GM23338 (cell line): ENCODE data around the gene GRHL3. TPM values are rescaled to one million over a fixed set of nuclear protein-coding genes. Genes with fewer than 3 reads are reported as not detected.

Experiments
- ATAC-seq: fragments of 200-7000 bp; cut with Tn5 transposase; 3 replicates; pipeline ENCODE4 v1.9.1; 2020
- DNase-seq: peaks from one replicate; pipeline ENCODE4 v3.0.0-alpha.2; 2015; ENCODE audit warnings: low spot score
- H2AFZ ChIP-seq: fragments of 200-600 bp; sonication (generic); 2 replicates; pipeline ENCODE4 v1.8.0; 2016; ENCODE audit warnings: antibody characterized with exemption, mild to moderate bottlenecking, moderate library complexity
- H3F3A ChIP-seq: fragments of 200-600 bp; sonication (generic); replicated peaks from 2 replicates; pipeline ENCODE4 v1.8.0; 2017; ENCODE audit warnings: antibody characterized with exemption, mixed run types, low read depth
- H3K27ac ChIP-seq: fragments of 200-600 bp; sonication (generic); 2 replicates; pipeline ENCODE4 v1.6.1; 2016; ENCODE audit warnings: low read depth
- H3K27me3 ChIP-seq: fragments of 200-600 bp; sonication (generic); 2 replicates; pipeline ENCODE4 v1.8.0; 2016; ENCODE audit warnings: mild to moderate bottlenecking, mixed run types, moderate library complexity; ENCODE audit not compliant: insufficient read depth
- H3K36me3 ChIP-seq: fragments of 200-600 bp; sonication (generic); 2 replicates; pipeline ENCODE4 v1.8.0; 2016; ENCODE audit warnings: mild to moderate bottlenecking; ENCODE audit not compliant: insufficient read depth
- H3K4me1 ChIP-seq: fragments of 200-600 bp; sonication (generic); 2 replicates; pipeline ENCODE4 v1.8.0; 2016; ENCODE audit warnings: mild to moderate bottlenecking, moderate library complexity; ENCODE audit not compliant: insufficient read depth
- H3K4me2 ChIP-seq: fragments of 200-600 bp; sonication (generic); 2 replicates; pipeline ENCODE4 v1.7.1; 2017; ENCODE audit warnings: mixed run types
- H3K4me3 ChIP-seq: fragments of 200-600 bp; sonication (generic); 2 replicates; pipeline ENCODE4 v1.6.1; 2016; ENCODE audit warnings: mixed run types
- H3K79me2 ChIP-seq: fragments of 200-600 bp; sonication (generic); replicated peaks from 2 replicates; pipeline ENCODE4 v1.8.0; 2017; ENCODE audit warnings: mild to moderate bottlenecking; ENCODE audit not compliant: insufficient read depth
- H3K9me2 ChIP-seq: fragments of 200-600 bp; sonication (generic); 2 replicates; pipeline ENCODE4 v1.8.0; 2017; ENCODE audit not compliant: insufficient read depth
- H4K20me1 ChIP-seq: fragments of 200-600 bp; sonication (generic); replicated peaks from 2 replicates; pipeline ENCODE4 v1.8.0; 2017; ENCODE audit warnings: mild to moderate bottlenecking; ENCODE audit not compliant: insufficient read depth
- H3K27ac Mint-ChIP-seq: 2 replicates; pipeline ENCODE4 v1.8.0; 2020; ENCODE audit warnings: inconsistent platforms, mild to moderate bottlenecking, moderate library complexity, mixed read lengths
- H3K27me3 Mint-ChIP-seq: 3 replicates; pipeline ENCODE4 v1.8.0; 2022; ENCODE audit warnings: low read depth, mild to moderate bottlenecking, moderate library complexity, mixed read lengths, inconsistent platforms; ENCODE audit not compliant: insufficient read depth, poor library complexity
- H3K36me3 Mint-ChIP-seq: 3 replicates; pipeline ENCODE4 v1.8.0; 2021; ENCODE audit warnings: low read depth, mild to moderate bottlenecking, inconsistent platforms, moderate library complexity, mixed read lengths
- H3K4me1 Mint-ChIP-seq: 3 replicates; pipeline ENCODE4 v1.8.0; 2020; ENCODE audit warnings: mild to moderate bottlenecking, inconsistent platforms, mixed read lengths
- H3K4me3 Mint-ChIP-seq: 3 replicates; pipeline ENCODE4 v1.8.0; 2021; ENCODE audit warnings: moderate library complexity, mild to moderate bottlenecking, inconsistent platforms, mixed read lengths
- H3K9me3 Mint-ChIP-seq: 3 replicates; pipeline ENCODE4 v1.8.0; 2020; ENCODE audit warnings: moderate library complexity, mild to moderate bottlenecking, inconsistent platforms, mixed read lengths
- CREB1 ChIP-seq: fragments of 250-450 bp; sonication (Bioruptor Pico); IDR thresholded peaks from 2 replicates; pipeline ENCODE4 v1.5.0; 2020; ENCODE audit warnings: low read depth, mild to moderate bottlenecking, moderate library complexity
- EZH2 ChIP-seq: fragments of 200-600 bp; sonication (generic); IDR thresholded peaks from one replicate; pipeline ENCODE4 v1.8.0; 2017; ENCODE audit warnings: antibody characterized with exemption, mild to moderate bottlenecking, low read depth; ENCODE audit not compliant: unreplicated experiment
- EZH2phosphoT487 ChIP-seq: fragments of 200-600 bp; sonication (generic); IDR thresholded peaks from one replicate; pipeline ENCODE4 v1.8.1; 2018; ENCODE audit warnings: antibody characterized with exemption; ENCODE audit not compliant: unreplicated experiment
- JUNB ChIP-seq: IDR thresholded peaks from one replicate; pipeline ENCODE4 v1.6.1; 2016; ENCODE audit warnings: antibody characterized with exemption; ENCODE audit not compliant: unreplicated experiment
- NANOG ChIP-seq: IDR thresholded peaks from 2 replicates; pipeline ENCODE4 v1.6.1; 2016; ENCODE audit warnings: antibody characterized with exemption, borderline replicate concordance
- POLR2AphosphoS5 ChIP-seq: IDR thresholded peaks from 2 replicates; pipeline ENCODE4 v1.6.1; 2016; ENCODE audit warnings: antibody characterized with exemption, low read depth
- STAT1 ChIP-seq: IDR thresholded peaks from one replicate; pipeline ENCODE4 v1.6.1; 2016; ENCODE audit warnings: antibody characterized with exemption; ENCODE audit not compliant: unreplicated experiment
- ZNF114 ChIP-seq: fragments of 250-450 bp; sonication (Bioruptor Pico); IDR thresholded peaks from 2 replicates; pipeline ENCODE4 v1.5.0; 2020; ENCODE audit warnings: mild to moderate bottlenecking, moderate library complexity
- ZNF331 ChIP-seq: fragments of 250-450 bp; sonication (Bioruptor Pico); IDR thresholded peaks from 2 replicates; pipeline ENCODE4 v1.5.0; 2020; ENCODE audit warnings: low read depth, mild to moderate bottlenecking, moderate library complexity
- polyA plus RNA-seq: library from polyadenylated mRNA; unstranded; fragments of >200 nt; fragmentation: Nextera tagmentation; extraction: Ambion mirVana; gene quantifications from 2 replicates; pipeline ENCODE4 v1.2.1, GENCODE V29; 2016
- total RNA-seq: library from RNA; depleted of rRNA; stranded (reverse); fragments of >200 nt; shearing (Covaris generic); gene quantifications from 2 replicates; pipeline ENCODE4 v1.2.3, GENCODE V29; 2014
- TF ChIP-seq, protein P1 (sequence below): IDR thresholded peaks from 2 replicates; pipeline ENCODE4 v1.6.1; 2016; ENCODE audit warnings: antibody characterized with exemption
- TF ChIP-seq, protein P2 (sequence below), 2 experiments: fragments of 200-600 bp in 1 of 2; sonication (generic) in 1 of 2; conservative IDR thresholded peaks; 2 replicates each; pipeline versions ENCODE4 v1.5.1 to v1.6.1; 2016 to 2017; ENCODE audit warnings: antibody characterized with exemption in 2 of 2, low read depth in 2 of 2, mild to moderate bottlenecking in 2 of 2, moderate library complexity in 1 of 2
- TF ChIP-seq, protein P3 (sequence below): fragments of 250-450 bp; sonication (Bioruptor Pico); IDR thresholded peaks from 2 replicates; pipeline ENCODE4 v1.5.0; 2020; ENCODE audit warnings: mild to moderate bottlenecking, moderate library complexity
- TF ChIP-seq, protein P4 (sequence below): IDR thresholded peaks from one replicate; pipeline ENCODE4 v1.6.1; 2018; ENCODE audit warnings: antibody characterized with exemption; ENCODE audit not compliant: unreplicated experiment

The GRHL3 gene
- total and polyA plus RNA-seq, 2 experiments from 2014 or later, result 0.78 to 1.1 TPM

DNA sequence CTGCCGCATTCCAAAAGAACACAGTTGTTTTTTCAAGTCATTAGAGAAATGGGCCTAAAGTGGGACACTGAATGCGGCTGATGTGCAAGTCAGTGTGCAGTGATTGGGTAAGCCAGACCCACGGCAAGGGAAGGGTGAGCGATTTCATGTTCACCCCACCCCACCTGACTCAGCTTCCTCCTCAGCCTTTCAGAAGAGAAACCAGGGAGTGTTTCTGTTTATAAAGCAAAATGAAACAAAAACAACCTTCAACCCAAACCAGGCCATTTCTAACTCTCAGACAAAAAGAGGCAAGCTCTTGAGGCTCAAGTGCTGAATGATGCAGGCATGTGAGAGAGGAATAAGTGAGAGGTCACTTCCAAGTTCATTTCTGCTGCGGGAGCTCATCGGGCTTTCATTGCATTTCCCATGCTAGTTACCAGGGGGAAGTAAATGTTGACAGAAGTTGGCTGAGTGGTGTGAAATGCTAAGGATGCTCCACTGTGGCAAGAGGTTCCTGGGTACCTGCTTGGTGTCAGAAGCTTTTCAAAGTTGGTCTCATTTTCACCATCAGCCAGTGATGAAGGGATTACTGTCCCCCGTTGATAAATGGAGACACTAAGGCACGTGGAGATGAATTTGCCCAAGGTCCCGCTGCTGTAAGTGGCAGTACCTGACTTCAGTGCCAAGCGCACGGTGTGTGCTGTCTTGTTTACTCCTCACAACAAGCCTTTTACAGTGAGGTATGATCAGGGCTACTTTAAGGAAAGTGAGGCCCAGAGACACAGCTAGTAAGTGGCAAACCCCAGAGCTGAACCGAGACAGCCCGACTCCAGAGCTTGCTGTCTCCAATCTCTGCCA is 65.3 kb downstream of the GRHL3 start:
- ATAC-seq (no peak), DNase-seq (no peak)
- Histone ChIP-seq H3K36me3 (no peaks in the 10 kb centered on the region), H3K4me1 (no peaks in the 10 kb centered on the region), H3K9me2 (no peaks in the 10 kb centered on the region), H3K4me3 (no peak overlapping the region), H3F3A (no peaks in the 10 kb centered on the region), H3K4me2 (no peak overlapping the region), H2AFZ (no peak overlapping the region), H3K27me3 (no peaks in the 10 kb centered on the region), H4K20me1 (no peaks in the 10 kb centered on the region), H3K79me2 (no peaks in the 10 kb centered on the region), H3K27ac (no peak overlapping the region)
- Mint-ChIP-seq H3K27me3 (peaks cover 2% of the 10 kb centered on the region), H3K4me1 (no peaks in the 10 kb centered on the region), H3K27ac (no peak overlapping the region), H3K4me3 (no peak overlapping the region), H3K9me3 (no peaks in the 10 kb centered on the region; the same call in 2 of the 3 replicates), H3K36me3 (no peaks in the 10 kb centered on the region; the same call in 2 of the 3 replicates)
- TF ChIP-seq EZH2phosphoT487 (no peak), EZH2 (no peak), ZNF331 (no peak), JUNB (no peak), CREB1 (no peak), POLR2AphosphoS5 (no peak), ZNF114 (CRISPR knock-in tag) (no peak), NANOG (no peak), STAT1 (no peak)
- TF ChIP-seq, protein P1, sequence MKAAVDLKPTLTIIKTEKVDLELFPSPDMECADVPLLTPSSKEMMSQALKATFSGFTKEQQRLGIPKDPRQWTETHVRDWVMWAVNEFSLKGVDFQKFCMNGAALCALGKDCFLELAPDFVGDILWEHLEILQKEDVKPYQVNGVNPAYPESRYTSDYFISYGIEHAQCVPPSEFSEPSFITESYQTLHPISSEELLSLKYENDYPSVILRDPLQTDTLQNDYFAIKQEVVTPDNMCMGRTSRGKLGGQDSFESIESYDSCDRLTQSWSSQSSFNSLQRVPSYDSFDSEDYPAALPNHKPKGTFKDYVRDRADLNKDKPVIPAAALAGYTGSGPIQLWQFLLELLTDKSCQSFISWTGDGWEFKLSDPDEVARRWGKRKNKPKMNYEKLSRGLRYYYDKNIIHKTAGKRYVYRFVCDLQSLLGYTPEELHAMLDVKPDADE, result no peak
- TF ChIP-seq, protein P2, sequence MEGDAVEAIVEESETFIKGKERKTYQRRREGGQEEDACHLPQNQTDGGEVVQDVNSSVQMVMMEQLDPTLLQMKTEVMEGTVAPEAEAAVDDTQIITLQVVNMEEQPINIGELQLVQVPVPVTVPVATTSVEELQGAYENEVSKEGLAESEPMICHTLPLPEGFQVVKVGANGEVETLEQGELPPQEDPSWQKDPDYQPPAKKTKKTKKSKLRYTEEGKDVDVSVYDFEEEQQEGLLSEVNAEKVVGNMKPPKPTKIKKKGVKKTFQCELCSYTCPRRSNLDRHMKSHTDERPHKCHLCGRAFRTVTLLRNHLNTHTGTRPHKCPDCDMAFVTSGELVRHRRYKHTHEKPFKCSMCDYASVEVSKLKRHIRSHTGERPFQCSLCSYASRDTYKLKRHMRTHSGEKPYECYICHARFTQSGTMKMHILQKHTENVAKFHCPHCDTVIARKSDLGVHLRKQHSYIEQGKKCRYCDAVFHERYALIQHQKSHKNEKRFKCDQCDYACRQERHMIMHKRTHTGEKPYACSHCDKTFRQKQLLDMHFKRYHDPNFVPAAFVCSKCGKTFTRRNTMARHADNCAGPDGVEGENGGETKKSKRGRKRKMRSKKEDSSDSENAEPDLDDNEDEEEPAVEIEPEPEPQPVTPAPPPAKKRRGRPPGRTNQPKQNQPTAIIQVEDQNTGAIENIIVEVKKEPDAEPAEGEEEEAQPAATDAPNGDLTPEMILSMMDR (conservative IDR thresholded peaks at IDR 0.05; ENCODE audit: low read depth in 2 of 2), result no peak
- TF ChIP-seq, protein P3, sequence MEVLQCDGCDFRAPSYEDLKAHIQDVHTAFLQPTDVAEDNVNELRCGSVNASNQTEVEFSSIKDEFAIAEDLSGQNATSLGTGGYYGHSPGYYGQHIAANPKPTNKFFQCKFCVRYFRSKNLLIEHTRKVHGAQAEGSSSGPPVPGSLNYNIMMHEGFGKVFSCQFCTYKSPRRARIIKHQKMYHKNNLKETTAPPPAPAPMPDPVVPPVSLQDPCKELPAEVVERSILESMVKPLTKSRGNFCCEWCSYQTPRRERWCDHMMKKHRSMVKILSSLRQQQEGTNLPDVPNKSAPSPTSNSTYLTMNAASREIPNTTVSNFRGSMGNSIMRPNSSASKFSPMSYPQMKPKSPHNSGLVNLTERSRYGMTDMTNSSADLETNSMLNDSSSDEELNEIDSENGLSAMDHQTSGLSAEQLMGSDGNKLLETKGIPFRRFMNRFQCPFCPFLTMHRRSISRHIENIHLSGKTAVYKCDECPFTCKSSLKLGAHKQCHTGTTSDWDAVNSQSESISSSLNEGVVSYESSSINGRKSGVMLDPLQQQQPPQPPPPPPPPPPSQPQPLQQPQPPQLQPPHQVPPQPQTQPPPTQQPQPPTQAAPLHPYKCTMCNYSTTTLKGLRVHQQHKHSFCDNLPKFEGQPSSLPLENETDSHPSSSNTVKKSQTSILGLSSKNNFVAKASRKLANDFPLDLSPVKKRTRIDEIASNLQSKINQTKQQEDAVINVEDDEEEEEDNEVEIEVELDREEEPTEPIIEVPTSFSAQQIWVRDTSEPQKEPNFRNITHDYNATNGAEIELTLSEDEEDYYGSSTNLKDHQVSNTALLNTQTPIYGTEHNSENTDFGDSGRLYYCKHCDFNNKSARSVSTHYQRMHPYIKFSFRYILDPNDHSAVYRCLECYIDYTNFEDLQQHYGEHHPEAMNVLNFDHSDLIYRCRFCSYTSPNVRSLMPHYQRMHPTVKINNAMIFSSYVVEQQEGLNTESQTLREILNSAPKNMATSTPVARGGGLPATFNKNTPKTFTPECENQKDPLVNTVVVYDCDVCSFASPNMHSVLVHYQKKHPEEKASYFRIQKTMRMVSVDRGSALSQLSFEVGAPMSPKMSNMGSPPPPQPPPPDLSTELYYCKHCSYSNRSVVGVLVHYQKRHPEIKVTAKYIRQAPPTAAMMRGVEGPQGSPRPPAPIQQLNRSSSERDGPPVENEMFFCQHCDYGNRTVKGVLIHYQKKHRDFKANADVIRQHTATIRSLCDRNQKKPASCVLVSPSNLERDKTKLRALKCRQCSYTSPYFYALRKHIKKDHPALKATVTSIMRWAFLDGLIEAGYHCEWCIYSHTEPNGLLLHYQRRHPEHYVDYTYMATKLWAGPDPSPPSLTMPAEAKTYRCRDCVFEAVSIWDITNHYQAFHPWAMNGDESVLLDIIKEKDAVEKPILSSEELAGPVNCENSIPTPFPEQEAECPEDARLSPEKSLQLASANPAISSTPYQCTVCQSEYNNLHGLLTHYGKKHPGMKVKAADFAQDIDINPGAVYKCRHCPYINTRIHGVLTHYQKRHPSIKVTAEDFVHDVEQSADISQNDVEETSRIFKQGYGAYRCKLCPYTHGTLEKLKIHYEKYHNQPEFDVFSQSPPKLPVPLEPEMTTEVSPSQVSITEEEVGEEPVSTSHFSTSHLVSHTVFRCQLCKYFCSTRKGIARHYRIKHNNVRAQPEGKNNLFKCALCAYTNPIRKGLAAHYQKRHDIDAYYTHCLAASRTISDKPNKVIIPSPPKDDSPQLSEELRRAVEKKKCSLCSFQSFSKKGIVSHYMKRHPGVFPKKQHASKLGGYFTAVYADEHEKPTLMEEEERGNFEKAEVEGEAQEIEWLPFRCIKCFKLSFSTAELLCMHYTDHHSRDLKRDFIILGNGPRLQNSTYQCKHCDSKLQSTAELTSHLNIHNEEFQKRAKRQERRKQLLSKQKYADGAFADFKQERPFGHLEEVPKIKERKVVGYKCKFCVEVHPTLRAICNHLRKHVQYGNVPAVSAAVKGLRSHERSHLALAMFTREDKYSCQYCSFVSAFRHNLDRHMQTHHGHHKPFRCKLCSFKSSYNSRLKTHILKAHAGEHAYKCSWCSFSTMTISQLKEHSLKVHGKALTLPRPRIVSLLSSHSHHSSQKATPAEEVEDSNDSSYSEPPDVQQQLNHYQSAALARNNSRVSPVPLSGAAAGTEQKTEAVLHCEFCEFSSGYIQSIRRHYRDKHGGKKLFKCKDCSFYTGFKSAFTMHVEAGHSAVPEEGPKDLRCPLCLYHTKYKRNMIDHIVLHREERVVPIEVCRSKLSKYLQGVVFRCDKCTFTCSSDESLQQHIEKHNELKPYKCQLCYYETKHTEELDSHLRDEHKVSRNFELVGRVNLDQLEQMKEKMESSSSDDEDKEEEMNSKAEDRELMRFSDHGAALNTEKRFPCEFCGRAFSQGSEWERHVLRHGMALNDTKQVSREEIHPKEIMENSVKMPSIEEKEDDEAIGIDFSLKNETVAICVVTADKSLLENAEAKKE, result no peak
- TF ChIP-seq, protein P4, sequence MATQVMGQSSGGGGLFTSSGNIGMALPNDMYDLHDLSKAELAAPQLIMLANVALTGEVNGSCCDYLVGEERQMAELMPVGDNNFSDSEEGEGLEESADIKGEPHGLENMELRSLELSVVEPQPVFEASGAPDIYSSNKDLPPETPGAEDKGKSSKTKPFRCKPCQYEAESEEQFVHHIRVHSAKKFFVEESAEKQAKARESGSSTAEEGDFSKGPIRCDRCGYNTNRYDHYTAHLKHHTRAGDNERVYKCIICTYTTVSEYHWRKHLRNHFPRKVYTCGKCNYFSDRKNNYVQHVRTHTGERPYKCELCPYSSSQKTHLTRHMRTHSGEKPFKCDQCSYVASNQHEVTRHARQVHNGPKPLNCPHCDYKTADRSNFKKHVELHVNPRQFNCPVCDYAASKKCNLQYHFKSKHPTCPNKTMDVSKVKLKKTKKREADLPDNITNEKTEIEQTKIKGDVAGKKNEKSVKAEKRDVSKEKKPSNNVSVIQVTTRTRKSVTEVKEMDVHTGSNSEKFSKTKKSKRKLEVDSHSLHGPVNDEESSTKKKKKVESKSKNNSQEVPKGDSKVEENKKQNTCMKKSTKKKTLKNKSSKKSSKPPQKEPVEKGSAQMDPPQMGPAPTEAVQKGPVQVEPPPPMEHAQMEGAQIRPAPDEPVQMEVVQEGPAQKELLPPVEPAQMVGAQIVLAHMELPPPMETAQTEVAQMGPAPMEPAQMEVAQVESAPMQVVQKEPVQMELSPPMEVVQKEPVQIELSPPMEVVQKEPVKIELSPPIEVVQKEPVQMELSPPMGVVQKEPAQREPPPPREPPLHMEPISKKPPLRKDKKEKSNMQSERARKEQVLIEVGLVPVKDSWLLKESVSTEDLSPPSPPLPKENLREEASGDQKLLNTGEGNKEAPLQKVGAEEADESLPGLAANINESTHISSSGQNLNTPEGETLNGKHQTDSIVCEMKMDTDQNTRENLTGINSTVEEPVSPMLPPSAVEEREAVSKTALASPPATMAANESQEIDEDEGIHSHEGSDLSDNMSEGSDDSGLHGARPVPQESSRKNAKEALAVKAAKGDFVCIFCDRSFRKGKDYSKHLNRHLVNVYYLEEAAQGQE, result no peak
